GM21390 (cell line): ENCODE data around the gene ALDH1A2.
"Not testable (repeated sequence)": the region's sequence is repeated elsewhere in the genome, so short reads cannot be mapped to it uniquely, and the experiment has no call there.

Source experiments
- ATAC-seq: cut with Tn5 transposase; IDR thresholded peaks from one replicate; pipeline ENCODE4 v1.9.1; 2021; ENCODE audit not compliant: unreplicated experiment

The ALDH1A2 gene

GRCh38 chr15:58043192-58043903 lies 22.2 kb downstream of the ALDH1A2 start:
- ATAC-seq: no peak

GRCh38 chr15:58042006-58042405 lies 23.5 kb downstream of the ALDH1A2 start:
- no peak for ATAC-seq

GRCh38 chr15:58040150-58040549 lies 25.4 kb downstream of the ALDH1A2 start:
- ATAC-seq: no peak

- no peak for ATAC-seq
Observed at GRCh38 chr15:58039079-58040035, 26.2 kb downstream of the ALDH1A2 start.

- ATAC-seq: no peak
Observed at GRCh38 chr15:58038426-58039078, 27.0 kb downstream of the ALDH1A2 start.

GRCh38 chr15:58037723-58038301 lies 27.7 kb downstream of the ALDH1A2 start:
- ATAC-seq: no peak

- ATAC-seq: no peak
Observed at GRCh38 chr15:58036579-58036978, 28.9 kb downstream of the ALDH1A2 start.

- not testable (repeated sequence) for ATAC-seq
Observed at GRCh38 chr15:58028392-58028791, 37.1 kb downstream of the ALDH1A2 start.

- ATAC-seq: no peak
Observed at GRCh38 chr15:58026552-58026951, 39.0 kb downstream of the ALDH1A2 start.

GRCh38 chr15:58026051-58026450 lies 39.5 kb downstream of the ALDH1A2 start:
- ATAC-seq: no peak

- ATAC-seq: no peak
Observed at GRCh38 chr15:58021332-58022230, 43.9 kb downstream of the ALDH1A2 start.

- no peak for ATAC-seq
Observed at GRCh38 chr15:58019503-58020376, 45.8 kb downstream of the ALDH1A2 start.

GRCh38 chr15:58017869-58018268 lies 47.6 kb downstream of the ALDH1A2 start:
- ATAC-seq: no peak

GRCh38 chr15:58016581-58017175 lies 48.8 kb downstream of the ALDH1A2 start:
- ATAC-seq: no peak

- no peak for ATAC-seq
Observed at GRCh38 chr15:58015565-58015964, 49.9 kb downstream of the ALDH1A2 start.

GRCh38 chr15:58014470-58014869 lies 51.0 kb downstream of the ALDH1A2 start:
- no peak for ATAC-seq

GRCh38 chr15:58014040-58014439 lies 51.5 kb downstream of the ALDH1A2 start:
- no peak for ATAC-seq

- ATAC-seq: no peak
Observed at GRCh38 chr15:58010983-58011382, 54.5 kb downstream of the ALDH1A2 start.

GRCh38 chr15:58003810-58004209 lies 61.7 kb downstream of the ALDH1A2 start:
- no peak for ATAC-seq
